Frontal cortex (tissue), 4 donors: Measurements from ENCODE around the gene PLD4. TPM values are rescaled to one million over a fixed set of nuclear protein-coding genes. Genes with fewer than 3 reads are reported as not detected.

Experiments
- DNase-seq, 2 donors: peaks; one replicate each; pipeline ENCODE4 v3.0.0; 2012; ENCODE audit warnings: low spot score in 2 of 2
- FAIRE-seq: peaks from 2 replicates; lab custom pipeline; 2012; peaks lifted over from hg19 to GRCh38; lab: Jason Lieb, UNC
- total RNA-seq: library from RNA; depleted of rRNA; stranded (reverse); fragments of >200 nt; gene quantifications from one replicate; pipeline ENCODE4 v1.2.3, GENCODE V29; 2014
- donor health status: control.
- donor health status: control.
- donor health status: control.

The PLD4 gene
- total RNA-seq, 1 donor from 2014 or later, result 3.7 TPM

DNA sequence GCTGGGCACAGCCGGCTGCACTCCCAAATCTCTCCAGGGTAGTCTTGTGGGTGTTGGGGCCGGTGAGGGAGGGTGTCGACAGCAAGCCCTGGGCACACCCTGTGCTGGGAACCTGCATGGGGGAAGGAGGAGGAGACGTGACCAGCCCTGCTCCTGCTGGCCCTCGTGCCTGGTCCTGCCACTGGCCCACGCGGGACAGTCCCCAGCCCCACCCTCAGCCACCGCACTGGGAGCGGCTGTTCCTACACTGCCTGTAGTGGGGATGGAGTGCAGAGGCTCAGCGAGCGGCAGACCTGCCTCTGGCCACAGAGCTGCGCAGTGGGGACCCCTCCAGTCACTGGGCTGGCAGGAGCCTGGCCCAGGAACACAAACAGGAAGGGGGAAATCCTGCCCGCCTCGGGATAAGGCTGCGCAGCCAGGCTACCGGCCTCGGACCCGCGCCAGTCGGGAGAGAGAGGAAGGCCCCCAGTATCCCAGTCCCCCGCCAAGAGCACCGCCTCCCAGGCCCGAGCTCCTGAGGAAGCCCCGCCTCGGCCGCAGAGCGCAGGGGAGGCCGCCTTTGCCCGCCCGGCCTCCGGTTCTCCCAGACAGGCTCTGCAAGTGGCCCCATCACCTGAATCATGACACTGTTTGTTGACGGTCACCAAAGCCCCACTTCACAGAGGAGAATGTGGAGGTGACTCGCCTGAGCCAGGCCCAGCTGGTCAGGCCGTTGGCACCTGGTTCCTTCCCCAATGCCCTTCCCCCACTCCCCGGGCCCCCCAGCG, 42.9 kb downstream of the PLD4 start:
- FAIRE-seq, result no peak

DNA sequence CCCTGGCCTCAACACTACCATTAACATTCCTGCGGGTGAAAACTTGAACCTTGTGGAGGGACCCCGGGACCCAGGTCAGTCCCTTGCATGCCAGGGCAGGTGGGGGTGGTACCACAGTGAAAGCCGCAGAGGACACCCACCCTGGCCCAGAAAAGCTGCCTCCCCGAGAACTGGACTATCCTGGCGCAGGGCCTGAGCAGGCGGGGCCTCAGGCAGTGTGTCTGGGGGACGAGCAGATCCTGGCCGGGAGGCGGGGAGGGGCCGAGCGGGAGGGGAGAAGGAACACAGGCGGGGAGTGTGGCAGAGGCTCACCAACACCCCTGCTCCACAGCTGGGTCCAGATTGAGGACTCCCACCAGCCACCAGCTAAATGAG, 43.5 kb downstream of the PLD4 start:
- FAIRE-seq (no peak), DNase-seq (no peak)

More for the DNA sequence above, 42.9 kb downstream of the PLD4 start:
- no peak for DNase-seq

- FAIRE-seq (no peak), DNase-seq (no peak)
These were observed 44.1 kb downstream of the PLD4 start for GRCh38 chr14:104968541-104969401.

DNA sequence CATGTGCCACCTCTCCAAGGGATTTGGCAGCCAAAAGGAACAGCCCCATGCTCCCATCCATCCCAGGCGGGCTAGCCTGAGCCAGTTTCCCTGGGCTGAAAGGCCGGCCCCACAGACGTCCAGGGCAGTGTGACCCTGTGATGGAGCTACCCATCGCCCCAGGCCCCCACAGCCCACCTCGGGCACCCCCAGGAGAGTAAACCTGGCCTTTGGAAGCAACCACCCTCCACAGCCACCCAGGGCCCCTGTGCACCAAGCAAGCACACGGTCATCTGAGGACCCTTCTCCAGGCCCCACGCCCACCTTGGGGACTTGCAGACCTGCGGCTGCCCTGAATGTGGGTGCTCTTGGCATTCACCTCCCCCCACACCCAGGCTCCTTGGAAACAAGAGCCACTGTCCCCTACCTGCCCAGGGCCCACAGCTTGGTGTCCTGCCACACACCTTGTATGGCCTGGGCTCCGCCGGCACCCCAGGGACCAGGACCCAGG, 45.1 kb downstream of the PLD4 start:
- DNase-seq (no peak), FAIRE-seq (no peak)

DNA sequence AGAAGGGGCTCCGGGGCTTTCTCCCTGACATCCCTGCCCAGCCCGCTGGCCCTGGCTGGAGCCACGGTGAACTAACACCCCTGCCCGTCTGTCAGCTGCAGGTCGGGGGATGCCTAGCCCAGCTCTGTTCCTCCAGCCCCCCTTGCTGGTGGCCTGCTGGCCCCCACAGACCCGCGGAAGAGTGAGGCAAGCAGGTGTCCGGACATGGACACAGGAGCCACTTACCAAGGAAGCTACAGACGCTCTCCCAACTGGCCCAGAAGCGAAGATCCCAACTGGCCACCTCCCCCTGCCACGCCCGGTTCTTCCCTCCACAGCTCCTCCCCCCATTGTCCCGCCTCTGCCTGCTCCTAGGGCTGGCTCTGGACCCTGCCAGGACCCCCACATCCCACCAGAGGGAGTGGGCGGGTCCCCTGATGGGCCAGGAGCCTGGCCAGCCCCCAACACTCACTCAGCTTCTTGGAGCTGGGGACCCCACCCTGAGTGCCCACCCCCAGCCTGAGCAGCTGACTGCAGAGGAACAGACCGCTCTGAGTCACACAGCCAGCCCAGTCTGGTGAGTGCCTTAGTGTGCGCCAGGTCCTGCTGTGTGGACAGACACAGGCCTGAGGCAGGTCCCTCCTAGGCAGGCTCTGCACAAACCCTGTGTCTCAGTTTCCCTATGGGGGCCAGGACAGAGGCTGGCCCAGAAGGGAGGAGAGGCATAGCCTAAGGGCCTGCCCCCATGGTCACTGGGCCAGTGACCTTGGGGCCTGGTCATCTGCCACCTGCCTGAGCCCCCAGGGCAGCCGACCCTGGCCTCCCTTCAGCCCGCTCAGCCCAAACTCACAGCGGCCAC, 45.8 kb downstream of the PLD4 start:
- FAIRE-seq (no peak), DNase-seq (no peak)

DNA sequence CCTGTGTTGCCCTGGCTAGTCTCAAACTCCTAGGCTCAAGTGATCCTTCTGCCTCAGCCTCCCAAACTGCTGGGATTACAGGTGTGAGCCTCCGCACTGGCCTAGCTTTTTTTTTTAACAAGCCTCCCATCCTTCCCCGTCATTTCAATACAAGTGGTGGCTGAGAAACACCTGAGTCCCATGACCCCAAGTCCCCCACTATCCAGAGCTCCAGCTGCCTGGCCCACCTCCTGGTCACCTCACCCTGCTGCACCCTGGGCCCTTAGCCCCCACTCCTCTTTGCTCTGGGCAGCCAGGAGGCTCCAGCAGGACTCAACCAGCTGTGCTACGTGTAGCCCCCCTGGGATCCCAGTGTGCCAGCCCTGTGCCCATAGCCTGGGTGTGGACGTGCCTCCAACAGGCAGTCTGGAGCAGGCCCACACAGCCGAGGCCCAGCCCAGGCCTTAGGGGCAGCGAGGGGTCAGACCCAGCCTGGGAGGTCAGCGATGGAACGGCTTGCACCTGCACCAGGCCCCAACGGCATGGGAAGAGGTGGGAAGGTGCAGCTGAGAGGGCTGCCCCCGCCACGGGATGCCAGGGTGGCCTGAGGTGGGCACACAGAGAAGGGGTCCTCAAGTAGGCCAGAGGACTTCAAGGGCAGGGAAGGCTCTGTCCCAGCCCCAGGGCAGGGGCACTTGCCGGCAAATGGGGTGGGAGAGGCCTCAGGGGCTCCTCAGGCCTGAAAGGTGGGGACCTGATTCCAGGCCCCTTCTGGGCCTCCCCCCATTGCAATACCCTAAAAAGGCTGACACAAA, 47.0 kb downstream of the PLD4 start:
- FAIRE-seq (no peak), DNase-seq (no peak)

DNA sequence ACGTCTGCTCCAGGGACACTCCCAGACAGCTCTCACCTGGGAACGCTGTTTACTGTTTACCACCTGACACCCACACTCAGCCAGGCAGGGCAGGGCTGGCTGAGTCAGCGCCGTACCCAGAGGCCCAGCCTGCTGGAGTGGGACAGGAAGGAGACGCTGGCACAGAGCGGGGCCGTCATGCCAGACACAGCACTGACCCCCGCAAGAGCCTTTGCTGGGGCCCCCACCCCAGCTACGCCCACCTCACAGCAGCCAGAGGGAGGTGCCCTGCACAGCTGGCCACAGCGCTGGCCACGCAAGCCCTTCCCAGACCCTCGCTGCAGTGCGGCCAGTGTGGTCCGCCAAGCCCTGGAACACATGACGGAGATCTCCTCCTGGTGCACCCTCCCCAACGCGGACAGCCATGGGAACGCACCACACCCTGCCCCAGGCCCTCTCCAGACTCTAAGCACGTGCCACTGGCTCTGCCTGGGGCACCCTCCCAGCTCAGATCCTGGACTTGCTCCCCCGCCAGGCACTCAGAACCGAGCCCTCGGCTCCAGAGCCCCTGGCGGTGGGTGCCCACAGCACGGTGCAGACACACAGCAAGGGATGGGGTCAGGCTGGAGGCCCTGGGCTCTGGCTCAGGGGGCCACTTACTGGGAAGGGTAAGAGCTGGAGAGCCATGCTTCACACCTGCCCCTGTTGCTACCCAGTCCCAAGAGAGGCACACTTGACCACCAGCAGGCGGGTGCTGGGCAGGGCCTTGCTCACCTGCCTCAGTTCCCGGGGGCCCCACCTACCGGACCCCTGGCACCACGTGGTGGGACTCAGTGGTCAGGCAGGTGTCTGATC, 47.8 kb downstream of the PLD4 start:
- FAIRE-seq (no peak), DNase-seq (no peak)

DNA sequence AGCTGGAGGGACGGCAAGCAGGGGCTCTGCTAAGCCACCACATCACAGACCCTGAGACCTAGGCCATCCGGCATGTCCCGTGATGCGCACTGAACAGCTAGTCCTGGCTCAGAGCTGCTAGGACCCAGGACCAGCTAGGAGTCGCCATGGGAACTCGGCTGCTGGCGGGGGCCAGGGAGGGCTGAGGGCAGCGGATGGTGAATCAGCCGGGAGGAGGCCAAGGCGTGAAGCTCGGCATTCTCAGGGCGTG, 48.4 kb downstream of the PLD4 start:
- peak in 1 of 2 donors; percentile 65 for DNase-seq
- FAIRE-seq, result no peak

- DNase-seq (no peak), FAIRE-seq (no peak)
These were observed 48.9 kb downstream of the PLD4 start for GRCh38 chr14:104973385-104974145.

DNA sequence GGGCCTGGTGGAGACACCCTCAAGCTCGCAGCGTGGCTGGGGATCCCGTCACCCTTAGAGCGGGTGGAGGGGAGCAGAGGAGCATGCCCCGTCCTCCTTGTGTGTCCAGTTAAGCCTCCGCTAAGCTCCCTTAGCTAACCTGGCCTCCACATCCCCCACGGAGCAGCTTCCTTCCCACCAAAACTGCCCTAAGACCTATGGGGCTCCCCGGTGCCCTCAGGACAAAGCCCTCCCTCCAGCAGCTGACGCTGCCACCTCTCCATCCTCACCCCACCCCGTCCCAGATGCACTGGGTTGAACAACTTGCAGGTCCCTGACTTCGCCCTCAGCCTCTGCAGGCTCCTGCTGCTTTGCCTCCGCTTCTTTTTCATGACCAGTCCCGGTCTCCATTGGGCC, 49.5 kb downstream of the PLD4 start:
- FAIRE-seq, result no peak

GRCh38 chr14:104974665-104975390, 50.1 kb downstream of the PLD4 start:
- FAIRE-seq (no peak), DNase-seq (no peak)

More for the DNA sequence above, 49.5 kb downstream of the PLD4 start:
- DNase-seq, result no peak

DNA sequence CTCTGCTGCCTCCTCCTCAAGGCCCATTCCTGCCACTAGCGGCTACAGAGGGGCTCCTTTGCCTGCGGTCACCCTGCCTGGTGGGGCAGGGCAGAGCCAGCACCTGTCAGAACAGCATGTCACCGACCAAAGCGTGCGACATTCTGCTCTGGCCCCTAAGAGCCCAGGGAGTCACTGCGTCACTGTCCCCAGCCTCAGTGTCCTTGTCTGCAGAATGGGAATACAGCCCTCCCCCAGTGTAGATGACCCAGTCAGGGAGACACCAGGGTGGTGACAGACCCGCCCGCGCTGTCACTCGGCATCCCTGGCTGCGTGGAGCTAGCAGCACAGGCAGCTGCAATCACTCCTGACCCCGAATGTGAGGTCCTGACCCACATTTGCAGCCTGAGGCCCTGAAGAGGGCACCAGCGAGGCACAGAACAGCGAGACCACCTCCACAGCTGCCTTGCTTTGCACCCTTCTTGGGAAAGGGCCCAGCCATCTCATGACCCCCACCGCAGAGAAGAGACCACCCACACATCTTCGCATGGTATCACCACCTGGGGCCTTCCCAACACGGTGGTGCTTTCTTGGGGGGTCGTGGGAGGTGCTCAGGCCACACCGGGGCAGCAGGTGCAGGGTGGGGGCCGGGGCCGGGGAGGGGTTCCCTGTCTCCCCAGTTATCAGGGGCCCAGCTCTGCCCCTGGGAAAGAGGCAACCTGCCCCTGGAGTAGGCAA, 51.0 kb downstream of the PLD4 start:
- no peak for FAIRE-seq
- no peak for DNase-seq

- peak; percentile 72 to 78 for DNase-seq
- FAIRE-seq, result no peak
These were observed 51.7 kb downstream of the PLD4 start for GRCh38 chr14:104976198-104977007.

DNA sequence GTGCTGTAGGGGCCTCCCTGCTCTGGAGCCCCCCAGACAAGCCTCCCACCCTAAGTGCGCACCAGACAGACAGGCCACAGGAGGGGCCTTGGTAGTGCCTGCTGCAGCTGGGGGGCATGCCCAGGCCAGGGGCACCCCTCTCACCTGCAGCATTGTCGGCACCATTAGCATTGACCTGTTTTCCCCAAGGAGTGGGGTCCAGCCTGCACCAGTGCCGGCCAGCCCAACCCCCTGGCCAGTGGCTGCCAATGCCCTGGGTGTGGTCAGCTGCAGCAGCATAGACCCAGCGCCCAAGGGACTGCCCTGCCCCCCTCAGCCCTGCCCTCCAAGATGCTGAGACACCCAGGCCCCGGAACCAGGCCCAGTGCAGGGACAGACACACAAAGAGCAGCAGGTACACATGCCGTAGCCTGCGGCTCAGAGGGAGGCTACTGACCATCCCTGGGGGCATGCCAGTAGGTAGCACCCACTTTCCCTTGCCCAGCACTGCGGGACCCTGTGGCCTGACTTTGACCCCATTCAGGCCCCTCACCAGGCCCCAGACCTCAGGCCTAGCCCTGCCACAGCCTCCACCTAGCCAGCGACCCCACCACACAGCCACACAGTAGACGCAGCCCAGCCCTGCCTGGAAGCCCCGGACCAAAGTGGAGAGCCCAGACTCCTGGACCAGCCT, 52.5 kb downstream of the PLD4 start:
- FAIRE-seq (no peak), DNase-seq (no peak)
